K562 (cell line): ENCODE measurements around the gene ABCC11. TPM values are rescaled to one million over a fixed set of nuclear protein-coding genes. Genes with fewer than 3 reads are reported as not detected.
A peak's percentile ranks its signal among the peaks of the same experiment; 100 is the strongest.

ENCODE experiments used
- DNMT1 ChIP-seq: fragments of 450-650 bp; IDR thresholded peaks from 2 replicates; pipeline ENCODE4 v1.6.1; 2016; ENCODE audit warnings: antibody characterized with exemption, mild to moderate bottlenecking
- KLF16 ChIP-seq: IDR thresholded peaks from 2 replicates; pipeline ENCODE4 v1.6.1; 2016; ENCODE audit warnings: antibody characterized with exemption
- MGA ChIP-seq: fragments of 450-650 bp; IDR thresholded peaks from 2 replicates; pipeline ENCODE4 v1.6.1; 2016; ENCODE audit warnings: mild to moderate bottlenecking, moderate library complexity
- MNT ChIP-seq, 2 experiments: fragments of 450-650 bp; conservative IDR thresholded peaks; 2 replicates each; pipeline ENCODE4 v1.6.1; 2017; ENCODE audit warnings: mild to moderate bottlenecking in 2 of 2, moderate library complexity in 2 of 2
- REST ChIP-seq, 2 experiments: fragments of 450-650 bp; formaldehyde crosslinking in 1 of 2; IDR thresholded peaks; 2 replicates each; pipeline versions ENCODE4 v1.4.0 to v1.6.1; 2014 to 2020; ENCODE audit warnings: mild to moderate bottlenecking in 2 of 2, borderline replicate concordance in 1 of 2, low read depth in 1 of 2
- SPI1 ChIP-seq: IDR thresholded peaks from 2 replicates; pipeline ENCODE4 v1.6.1; 2011; ENCODE audit warnings: low read depth, low read length, control low read depth, borderline replicate concordance
- polyA plus RNA-seq, 8 experiments: library from polyadenylated mRNA; depleted of rRNA in 4 of 8; stranded (reverse) in 5 of 8; unstranded in 3 of 8; fragments of >200 nt; fragmentation: Nextera tagmentation in 2 of 8; fragmentation: Illumina TruSeq in 1 of 8; extraction: Ambion mirVana in 2 of 8; extraction: Trizol in 1 of 8; gene quantifications; 2 replicates each; pipeline versions ENCODE4 v1.2.1 to v1.2.3, GENCODE V29; 2011 to 2014; ENCODE audit warnings: inconsistent platforms in 1 of 8, missing spikeins in 1 of 8
- total RNA-seq, 7 experiments: library from RNA; depleted of rRNA in 6 of 7; stranded (reverse); fragments of >200 nt in 6 of 7; fragmentation: Illumina TruSeq in 2 of 7; extraction: Trizol in 2 of 7; gene quantifications; 2 replicates each; pipeline versions ENCODE4 v1.2.1 to v1.2.3, GENCODE V29; 2011 to 2021; ENCODE audit warnings: low replicate concordance in 1 of 7

ABCC11 gene
- total and polyA plus RNA-seq, 9 of the 15 experiments (the other 6 are each of a cell fraction or from before 2014, with no cell fraction given): 0.04 to 0.14 (median 0.04) TPM; not detected in 6

- peak; percentile 67 to 76 for TF ChIP-seq MNT (conservative IDR thresholded peaks at IDR 0.05)
- TF ChIP-seq REST (IDR thresholded peaks at IDR 0.05; ENCODE audit: borderline replicate concordance): peak; percentile 74
- no peak for TF ChIP-seq REST (CRISPR knock-in tag; IDR thresholded peaks at IDR 0.05; ENCODE audit: low read depth)
- peak; percentile 25; the same call in 1 of the 2 replicates for TF ChIP-seq KLF16
- TF ChIP-seq DNMT1: no peak
- 0 out of 2 replicates have a peak, but pooled peaks have one; percentile 15 for TF ChIP-seq SPI1
- peak; percentile 26; the same call in 1 of the 2 replicates for TF ChIP-seq MGA
Measured at GRCh38 chr16:48156790-48157209, 90.5 kb downstream of the ABCC11 start (continued).
